ENCODE results near the gene RBBP4.
A peak's percentile ranks its signal among the peaks of the same experiment; 100 is the strongest.
"Not testable (repeated sequence)": the region's sequence is repeated elsewhere in the genome, so short reads cannot be mapped to it uniquely, and the experiment has no call there.

RBBP4 gene

GRCh38 chr1:32650752-32651460 is at the start of gene RBBP4:
Gene RBBP4 (plus strand): TSS chr1:32651208. CDS start chr1:32651307, 99 bp downstream.
- DNase-seq: peak; percentile 99

GRCh38 chr1:32605711-32606424 is 45.1 kb upstream of the RBBP4 start:
- DNase-seq: no peak

GRCh38 chr1:32606565-32607371 is 44.2 kb upstream of the RBBP4 start:
- DNase-seq: no peak

- no peak for DNase-seq
Observed at GRCh38 chr1:32609180-32609579, 41.8 kb upstream of the RBBP4 start.

GRCh38 chr1:32611859-32612188 is 39.2 kb upstream of the RBBP4 start:
- no peak for DNase-seq

- peak; percentile 68 to 71 for DNase-seq
Observed at GRCh38 chr1:32612189-32612881, 38.7 kb upstream of the RBBP4 start.

GRCh38 chr1:32613472-32613871 is 37.5 kb upstream of the RBBP4 start:
- DNase-seq: no peak

- DNase-seq: no peak
Observed at GRCh38 chr1:32618673-32619221, 32.3 kb upstream of the RBBP4 start.

GRCh38 chr1:32619701-32620485 is 31.1 kb upstream of the RBBP4 start:
- DNase-seq: peak in 1 of 2 experiments; percentile 28

GRCh38 chr1:32622205-32622604 is 28.8 kb upstream of the RBBP4 start:
- no peak for DNase-seq

GRCh38 chr1:32622806-32623681 is 28.0 kb upstream of the RBBP4 start:
- peak; percentile 39 to 44 for DNase-seq

- DNase-seq: peak; percentile 49 to 62
Observed at GRCh38 chr1:32623775-32624174, 27.2 kb upstream of the RBBP4 start.

GRCh38 chr1:32626176-32626575 is 24.8 kb upstream of the RBBP4 start:
- DNase-seq: no peak

- DNase-seq: no peak
Observed at GRCh38 chr1:32627596-32628162, 23.3 kb upstream of the RBBP4 start.

- not testable (repeated sequence) for DNase-seq
Observed at GRCh38 chr1:32630173-32630572, 20.8 kb upstream of the RBBP4 start.

- no peak for DNase-seq
Observed at GRCh38 chr1:32632829-32633228, 18.2 kb upstream of the RBBP4 start.

- no peak for DNase-seq
Observed at GRCh38 chr1:32635508-32636277, 15.3 kb upstream of the RBBP4 start.

GRCh38 chr1:32636914-32637645 is 13.9 kb upstream of the RBBP4 start:
- no peak for DNase-seq

- no peak for DNase-seq
Observed at GRCh38 chr1:32639489-32640075, 11.4 kb upstream of the RBBP4 start.

All from activated T-cell treated with anti-CD3 and anti-CD28 coated beads, Interleukin-2, amount 50 U/mL, for 48 hours (primary cell).